MM.1S (cell line): ENCODE data around the gene EEA1.

Source experiments
- DNase-seq: peaks from one replicate; pipeline ENCODE4 v3.0.0-alpha.2; 2015
- H2AFZ ChIP-seq: fragments of 300-600 bp; sonication (generic); 2 replicates; pipeline ENCODE4 v1.6.0; 2016; ENCODE audit warnings: antibody characterized with exemption, low read length
- H3F3A ChIP-seq: fragments of 300-600 bp; sonication (generic); 2 replicates; pipeline ENCODE4 v1.6.1; 2016; ENCODE audit warnings: mild to moderate bottlenecking, antibody characterized with exemption, low read length, moderate library complexity, mixed read lengths; ENCODE audit not compliant: insufficient read depth
- H3K27ac ChIP-seq: fragments of 300-600 bp; sonication (generic); 2 replicates; pipeline ENCODE4 v1.5.1; 2016; ENCODE audit warnings: mild to moderate bottlenecking, low read length
- H3K27me3 ChIP-seq: fragments of 300-600 bp; sonication (generic); replicated peaks from 2 replicates; pipeline ENCODE4 v1.6.0; 2016; ENCODE audit warnings: low read length; ENCODE audit not compliant: insufficient read depth
- H3K36me3 ChIP-seq: fragments of 300-600 bp; sonication (generic); replicated peaks from 2 replicates; pipeline ENCODE4 v1.6.1; 2016; ENCODE audit warnings: mild to moderate bottlenecking, low read length, mixed read lengths; ENCODE audit not compliant: insufficient read depth
- H3K4me1 ChIP-seq: fragments of 300-600 bp; sonication (generic); 2 replicates; pipeline ENCODE4 v1.6.1; 2016; ENCODE audit warnings: low read length, mixed read lengths
- H3K4me2 ChIP-seq: fragments of 300-600 bp; sonication (generic); 2 replicates; pipeline ENCODE4 v1.6.0; 2016; ENCODE audit warnings: low read depth, low read length
- H3K4me3 ChIP-seq: fragments of 300-600 bp; sonication (generic); 2 replicates; pipeline ENCODE4 v1.5.1; 2016; ENCODE audit warnings: low read length, mixed read lengths
- H3K79me2 ChIP-seq: fragments of 300-600 bp; sonication (generic); 2 replicates; pipeline ENCODE4 v1.6.1; 2016; ENCODE audit warnings: mixed run types, low read length, mixed read lengths
- H3K9ac ChIP-seq: fragments of 300-600 bp; sonication (generic); 2 replicates; pipeline ENCODE4 v1.6.1; 2016; ENCODE audit warnings: low read length, mixed read lengths
- H3K9me2 ChIP-seq: fragments of 300-600 bp; sonication (generic); replicated peaks from 2 replicates; pipeline ENCODE4 v1.6.1; 2016; ENCODE audit warnings: mild to moderate bottlenecking, low read length, mixed read lengths; ENCODE audit not compliant: insufficient read depth
- H3K9me3 ChIP-seq: fragments of 300-600 bp; sonication (generic); replicated peaks from 2 replicates; pipeline ENCODE4 v1.6.1; 2016; ENCODE audit warnings: mild to moderate bottlenecking, low read length, mixed read lengths; ENCODE audit not compliant: insufficient read depth
- H4K20me1 ChIP-seq: fragments of 300-600 bp; sonication (generic); 2 replicates; pipeline ENCODE4 v1.6.1; 2016; ENCODE audit warnings: mild to moderate bottlenecking, low read length, moderate library complexity, mixed read lengths; ENCODE audit not compliant: insufficient read depth
- CTCF ChIP-seq: fragments of 300-600 bp; sonication (generic); IDR thresholded peaks from 2 replicates; pipeline ENCODE4 v1.5.1; 2016; ENCODE audit warnings: antibody characterized with exemption, low read length, mixed read lengths
- EZH2 ChIP-seq: fragments of 300-600 bp; sonication (generic); optimal IDR thresholded peaks from 2 replicates; pipeline ENCODE3; 2017; ENCODE audit warnings: low read depth, mild to moderate bottlenecking, antibody characterized with exemption, low read length, mixed read lengths
- EZH2phosphoT487 ChIP-seq: fragments of 300-600 bp; sonication (generic); IDR thresholded peaks from 2 replicates; pipeline ENCODE4 v1.6.1; 2018; ENCODE audit warnings: antibody characterized with exemption, low read length

Gene EEA1

GRCh38 chr12:92927436-92928281 lies 1.4 kb downstream of the EEA1 start:
- Histone ChIP-seq H3K4me3 (peak overlapping the region; percentile 85), H3K79me2 (peaks cover 51% of the 10 kb centered on the region), H3K27ac (peak overlapping the region; percentile 3; the same call in 1 of the 2 replicates), H3K9me3 (no peaks in the 10 kb centered on the region), H3K36me3 (no peaks in the 10 kb centered on the region), H3F3A (peaks cover 21% of the 10 kb centered on the region), H4K20me1 (peaks cover 22% of the 10 kb centered on the region), H3K27me3 (no peaks in the 10 kb centered on the region), H3K9ac (peak overlapping the region; percentile 90; the same call in 1 of the 2 replicates), H3K9me2 (no peaks in the 10 kb centered on the region), H3K4me1 (peaks cover 24% of the 10 kb centered on the region), H2AFZ (peak overlapping the region; percentile 64; the same call in 1 of the 2 replicates), H3K4me2 (peak overlapping the region; percentile 91)
- peak; percentile 53 for DNase-seq
- TF ChIP-seq EZH2 (no peak), EZH2phosphoT487 (no peak), CTCF (no peak)

- Histone ChIP-seq H3K79me2 (peaks cover 56% of the 10 kb centered on the region), H3K4me3 (peak overlapping the region; percentile 27), H3K27ac (peak overlapping the region; percentile 3; the same call in 1 of the 2 replicates), H3K9me2 (no peaks in the 10 kb centered on the region), H3K9me3 (no peaks in the 10 kb centered on the region), H2AFZ (no peak overlapping the region), H4K20me1 (peaks cover 22% of the 10 kb centered on the region), H3F3A (peaks cover 21% of the 10 kb centered on the region), H3K4me2 (peak overlapping the region; percentile 91), H3K4me1 (peaks cover 24% of the 10 kb centered on the region), H3K27me3 (no peaks in the 10 kb centered on the region), H3K36me3 (no peaks in the 10 kb centered on the region), H3K9ac (no peak overlapping the region)
- DNase-seq, result peak; percentile 28
- no peak for TF ChIP-seq EZH2phosphoT487
- no peak for TF ChIP-seq EZH2
- TF ChIP-seq CTCF, result peak; percentile 26; the same call in 1 of the 2 replicates
Observed at GRCh38 chr12:92927055-92927435, 2.0 kb downstream of the EEA1 start.

GRCh38 chr12:92926549-92926948 lies 2.5 kb downstream of the EEA1 start:
- Histone ChIP-seq H3K79me2 (peaks cover 58% of the 10 kb centered on the region), H3K9ac (no peak overlapping the region), H2AFZ (no peak overlapping the region), H3K9me2 (no peaks in the 10 kb centered on the region), H3K36me3 (no peaks in the 10 kb centered on the region), H3K4me3 (no peak overlapping the region), H3K4me1 (peaks cover 24% of the 10 kb centered on the region), H3K4me2 (peak overlapping the region; percentile 91; the same call in 1 of the 2 replicates), H3F3A (peaks cover 21% of the 10 kb centered on the region), H4K20me1 (peaks cover 22% of the 10 kb centered on the region), H3K9me3 (no peaks in the 10 kb centered on the region), H3K27ac (no peak overlapping the region), H3K27me3 (no peaks in the 10 kb centered on the region)
- TF ChIP-seq EZH2, result no peak
- no peak for TF ChIP-seq EZH2phosphoT487
- TF ChIP-seq CTCF, result no peak
- DNase-seq, result no peak
